Mesodermal cell (in vitro differentiated cells): Measurements from ENCODE around the gene RASGEF1B.
"Not testable (repeated sequence)": the region's sequence is repeated elsewhere in the genome, so short reads cannot be mapped to it uniquely, and the experiment has no call there.

ENCODE experiments used
- H3K27ac ChIP-seq: 2 replicates; pipeline ENCODE4 v1.7.0; 2013; ENCODE audit warnings: mild to moderate bottlenecking, low read depth, low read length, moderate library complexity; ENCODE audit not compliant: severe bottlenecking
- H3K36me3 ChIP-seq: 2 replicates; pipeline ENCODE4 v1.7.1; 2013; ENCODE audit warnings: mild to moderate bottlenecking, low read length, moderate library complexity; ENCODE audit not compliant: control insufficient read depth, insufficient read depth
- H3K4me1 ChIP-seq: one replicate; pipeline ENCODE4 v1.7.1; 2013; ENCODE audit warnings: mild to moderate bottlenecking, low read length; ENCODE audit not compliant: insufficient read depth, control insufficient read depth, poor library complexity, severe bottlenecking
- H3K4me3 ChIP-seq: 2 replicates; pipeline ENCODE4 v1.7.0; 2013; ENCODE audit warnings: low read length, control low read depth, mild to moderate bottlenecking; ENCODE audit not compliant: insufficient read depth, poor library complexity, severe bottlenecking; ENCODE audit errors: extremely low read depth
- H3K9me3 ChIP-seq: 2 replicates; pipeline ENCODE4 v1.7.1; 2013; ENCODE audit warnings: mild to moderate bottlenecking, low read length, moderate library complexity; ENCODE audit not compliant: control insufficient read depth
- WGBS, 2 experiments: methylation state at CpG; one replicate each; pipeline ENCODE4 v1.1.5; 2013; ENCODE audit warnings: missing lambda C conversion rate in 2 of 2; ENCODE audit not compliant: insufficient coverage in 2 of 2; 5-methylcytosine and 5-hydroxymethylcytosine counted together

RASGEF1B gene

DNA sequence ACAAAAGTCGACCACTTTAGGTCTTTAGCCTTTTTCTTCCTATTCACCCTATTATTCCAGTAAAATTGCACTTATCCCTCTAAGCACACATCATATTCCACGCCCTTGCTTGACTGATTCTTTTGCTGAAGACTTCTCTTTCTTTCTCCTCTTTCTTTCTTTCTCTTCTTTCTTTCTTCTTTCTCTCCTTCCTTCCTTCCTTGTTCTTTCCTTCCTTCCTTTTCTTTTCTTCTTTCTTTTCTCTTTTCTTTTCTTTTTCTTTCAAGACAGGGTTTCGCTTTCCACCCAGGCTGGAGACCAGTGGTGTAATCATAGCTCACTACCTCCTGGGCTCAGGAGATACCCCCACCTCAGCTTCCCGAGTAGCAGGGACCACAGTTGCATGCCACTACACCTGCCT, 61.9 kb downstream of the RASGEF1B start:
- Histone ChIP-seq H3K36me3 (no peaks in the 10 kb centered on the region), H3K4me1 (no peaks in the 10 kb centered on the region), H3K4me3 (no peak overlapping the region), H3K27ac (no peak overlapping the region), H3K9me3 (no peaks in the 10 kb centered on the region)
- 89 to 92% methylated on average over 3 of the region's 4 CpGs for WGBS, 2 experiments

DNA sequence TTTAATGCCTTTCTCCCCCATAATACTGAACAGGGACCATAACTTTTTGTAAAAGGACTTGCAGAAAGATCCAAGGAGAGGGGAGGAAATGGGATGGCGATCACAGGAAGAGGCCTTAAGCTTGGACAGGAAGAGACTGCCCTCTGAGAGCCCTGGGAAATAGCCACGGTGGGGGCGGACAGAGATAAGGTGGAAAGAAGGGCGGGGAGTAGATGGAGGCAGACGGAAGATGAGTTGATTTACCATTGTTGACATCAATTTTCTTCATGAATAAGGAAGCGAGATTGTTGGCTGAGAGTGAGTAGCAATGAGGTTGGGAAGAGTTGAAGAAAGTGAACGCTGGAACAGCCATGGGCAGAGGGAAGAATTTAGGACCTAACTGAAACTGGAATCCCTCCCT, 63.4 kb downstream of the RASGEF1B start:
- 87 to 92% methylated on average over 7 of the region's 7 CpGs for WGBS, 2 experiments
- H3K9me3 ChIP-seq: no peaks in the 10 kb centered on the region
- H3K4me1 ChIP-seq: no peaks in the 10 kb centered on the region
- no peaks in the 10 kb centered on the region for H3K36me3 ChIP-seq
- no peak overlapping the region for H3K4me3 ChIP-seq
- H3K27ac ChIP-seq: no peak overlapping the region

DNA sequence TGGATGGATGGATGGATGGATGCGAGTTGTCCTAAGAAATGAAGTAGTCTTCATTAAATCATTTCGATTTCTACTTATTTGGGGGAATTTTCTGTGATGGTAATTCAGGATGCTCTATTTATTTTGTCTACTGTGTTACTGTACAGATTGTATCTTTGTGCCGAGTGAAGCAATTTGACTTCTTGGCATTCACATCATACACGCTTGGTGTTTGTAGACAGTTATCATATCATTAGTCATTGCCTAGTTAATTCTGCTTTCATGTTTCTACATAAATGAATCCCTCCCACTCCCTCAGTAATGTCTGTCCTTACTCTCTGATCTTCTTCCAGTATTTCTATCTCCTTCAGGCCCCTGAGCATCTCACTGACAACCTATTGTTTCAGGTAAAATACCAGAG, 64.0 kb downstream of the RASGEF1B start:
- Histone ChIP-seq H3K4me3 (no peak overlapping the region), H3K36me3 (no peaks in the 10 kb centered on the region), H3K9me3 (no peaks in the 10 kb centered on the region), H3K4me1 (no peaks in the 10 kb centered on the region), H3K27ac (no peak overlapping the region)
- 89 to 100% methylated on average over 2 to 3 of the region's 4 CpGs for WGBS, 2 experiments

DNA sequence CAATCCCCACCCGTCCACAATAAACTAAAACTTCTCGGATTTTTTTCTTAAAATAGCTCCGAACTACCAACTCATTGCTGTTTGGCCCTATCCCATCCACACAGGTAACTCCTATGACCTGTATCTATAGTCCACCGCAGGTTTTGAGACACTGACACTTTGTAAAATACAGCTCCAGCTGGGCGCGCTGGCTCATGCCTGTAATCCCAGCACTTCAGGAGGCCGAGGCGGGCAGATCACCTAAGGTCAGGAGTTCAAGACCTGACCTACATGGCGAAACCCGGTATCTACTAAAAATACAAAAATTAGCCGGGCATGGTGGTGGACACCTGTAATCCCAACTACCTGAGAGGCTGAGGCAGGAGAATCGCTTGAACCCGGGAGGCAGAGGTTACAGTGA, 65.2 kb downstream of the RASGEF1B start:
- not testable (repeated sequence) for H3K4me3 ChIP-seq, H3K4me1 ChIP-seq, H3K36me3 ChIP-seq, H3K27ac ChIP-seq, H3K9me3 ChIP-seq
- WGBS, 2 experiments: 80 to 88% methylated on average over 8 to 11 of the region's 13 CpGs

DNA sequence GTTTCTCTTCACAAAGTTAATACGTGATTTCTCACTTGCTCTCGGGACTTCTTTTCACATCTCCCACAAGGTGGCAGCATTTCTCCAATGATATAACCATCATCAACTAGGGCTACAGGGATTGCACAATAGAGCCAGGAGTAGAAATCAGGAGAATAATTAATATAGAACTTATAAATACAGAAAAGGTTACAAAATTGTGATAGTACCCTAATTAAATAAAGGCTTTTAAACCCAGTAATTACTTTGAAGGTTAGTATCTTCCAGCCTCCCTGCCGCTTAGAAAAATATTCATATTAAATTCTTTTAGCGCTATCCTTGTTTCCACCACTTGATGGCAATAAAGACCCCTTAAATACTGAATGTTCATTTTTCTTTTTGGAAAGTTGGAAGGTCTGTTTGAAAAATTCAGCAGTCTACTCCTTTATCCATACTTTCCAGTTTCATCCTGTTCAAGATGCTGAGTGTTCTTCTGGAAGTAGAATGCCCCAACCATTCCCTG, 65.8 kb downstream of the RASGEF1B start:
- 0 to 5% methylated on average over 2 of the region's 4 CpGs for WGBS, 2 experiments
- Histone ChIP-seq H3K4me3 (no peak overlapping the region), H3K9me3 (no peaks in the 10 kb centered on the region)

DNA sequence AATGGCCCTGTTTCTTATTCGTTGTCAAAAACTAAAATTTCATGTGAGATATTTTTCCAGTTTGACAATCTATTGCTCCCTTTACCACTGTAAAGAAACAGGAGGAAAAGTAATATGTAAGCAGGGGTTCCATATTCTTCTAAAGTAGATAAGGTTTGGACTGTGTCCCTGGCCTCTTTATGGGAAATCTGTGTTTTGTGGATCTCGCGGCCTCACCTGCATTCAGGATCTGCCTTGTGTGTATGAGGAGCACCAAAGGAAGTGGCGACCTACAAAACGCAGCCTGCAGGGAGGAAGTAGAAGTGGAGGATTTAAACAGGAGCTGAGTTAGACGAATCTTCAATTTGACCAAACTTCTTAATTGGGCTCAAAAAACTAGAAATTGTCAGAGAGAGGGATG, 67.0 kb downstream of the RASGEF1B start:
- Histone ChIP-seq H3K36me3 (no peaks in the 10 kb centered on the region), H3K4me1 (no peaks in the 10 kb centered on the region), H3K9me3 (no peaks in the 10 kb centered on the region), H3K27ac (no peak overlapping the region), H3K4me3 (no peak overlapping the region)
- 98 to 100% methylated on average over 4 to 5 of the region's 6 CpGs for WGBS, 2 experiments

More for the DNA sequence above, 65.8 kb downstream of the RASGEF1B start:
- Histone ChIP-seq H3K27ac (no peak overlapping the region), H3K36me3 (no peaks in the 10 kb centered on the region), H3K4me1 (no peaks in the 10 kb centered on the region)

DNA sequence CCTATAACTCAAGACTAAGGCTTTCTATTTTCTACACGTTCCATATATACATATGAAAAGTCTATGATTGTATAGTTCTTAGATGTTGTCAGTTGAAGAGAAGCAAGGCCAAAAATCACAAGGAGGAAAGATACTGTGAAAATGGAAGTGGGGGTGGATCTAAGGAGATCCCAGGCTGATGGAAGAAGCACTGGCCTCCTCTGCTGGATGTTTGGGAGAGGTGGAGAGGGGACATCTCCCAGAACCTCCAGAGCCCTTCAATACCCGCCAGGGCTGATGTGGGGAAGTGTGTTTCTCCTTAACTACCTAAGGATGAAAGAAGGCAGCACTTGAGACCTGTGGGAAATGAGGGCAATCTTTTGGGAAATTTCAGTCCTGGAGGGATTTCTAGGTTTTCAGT, 67.4 kb downstream of the RASGEF1B start:
- WGBS, 2 experiments: no CpG with 5 or more reads among the region's 2 CpGs
- Histone ChIP-seq H3K36me3 (no peaks in the 10 kb centered on the region), H3K9me3 (no peaks in the 10 kb centered on the region), H3K4me1 (no peaks in the 10 kb centered on the region), H3K27ac (no peak overlapping the region), H3K4me3 (no peak overlapping the region)

DNA sequence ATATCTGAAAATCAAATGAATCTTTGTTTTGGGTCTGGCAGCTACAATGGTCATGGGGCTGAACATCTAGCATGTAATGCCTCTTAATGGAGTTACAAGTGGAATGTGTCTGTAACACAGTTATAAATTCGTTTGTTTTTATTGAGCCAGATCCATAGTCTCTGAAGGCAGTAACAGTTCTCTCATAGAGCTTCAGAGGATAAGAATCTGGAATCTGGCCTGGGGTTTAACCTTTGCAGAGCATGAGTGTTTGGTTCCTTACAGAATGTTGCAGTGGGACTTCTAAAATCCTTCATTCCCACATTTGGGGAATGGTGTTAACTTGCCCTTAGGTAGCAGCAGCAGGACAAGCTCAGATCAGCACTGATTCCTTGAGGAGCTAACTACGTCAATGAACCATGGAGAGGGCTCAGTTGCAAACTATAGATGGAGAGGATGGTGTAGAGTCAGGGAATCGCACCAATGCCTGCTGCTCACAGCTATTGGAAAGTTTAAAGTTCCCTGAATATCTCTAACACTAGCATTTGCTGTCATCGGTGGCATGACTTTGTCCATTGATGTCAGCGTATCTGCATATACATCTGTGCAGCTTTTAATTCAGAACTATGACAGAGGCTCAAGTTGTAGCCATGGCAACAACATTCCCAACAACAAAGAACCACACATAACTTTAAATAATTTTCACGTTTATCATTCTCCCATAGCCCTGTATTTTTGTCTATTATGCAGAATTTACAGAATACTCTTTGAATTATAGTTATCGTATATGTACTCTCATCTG, 72.2 kb downstream of the RASGEF1B start:
- Histone ChIP-seq H3K27ac (no peak overlapping the region), H3K36me3 (no peaks in the 10 kb centered on the region), H3K9me3 (no peaks in the 10 kb centered on the region), H3K4me3 (no peak overlapping the region), H3K4me1 (no peaks in the 10 kb centered on the region)
- 82 to 86% methylated on average over 5 to 7 of the region's 7 CpGs for WGBS, 2 experiments

DNA sequence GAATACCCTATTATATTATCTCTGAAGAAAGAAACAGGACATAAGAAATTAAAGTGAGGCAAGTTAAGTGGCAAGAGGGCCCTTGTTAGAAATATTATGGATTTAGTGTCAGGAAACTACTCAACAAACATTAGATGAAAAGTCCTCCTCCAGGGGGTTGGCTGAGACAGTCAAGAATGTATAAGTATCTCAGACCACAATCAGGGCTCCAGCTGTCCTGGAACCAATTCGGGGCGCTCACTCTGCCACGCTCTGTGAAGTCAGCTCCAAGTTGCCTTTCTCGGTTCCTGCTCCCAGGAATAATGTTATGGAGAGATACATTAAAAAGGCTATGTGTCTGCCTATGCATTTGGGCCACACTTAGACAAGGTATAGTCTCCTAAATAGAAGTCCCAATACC, 73.3 kb downstream of the RASGEF1B start:
- Histone ChIP-seq H3K27ac (no peak overlapping the region), H3K4me1 (no peaks in the 10 kb centered on the region), H3K9me3 (no peaks in the 10 kb centered on the region), H3K4me3 (no peak overlapping the region), H3K36me3 (no peaks in the 10 kb centered on the region)
- 87 to 100% methylated on average over 3 of the region's 4 CpGs for WGBS, 2 experiments

DNA sequence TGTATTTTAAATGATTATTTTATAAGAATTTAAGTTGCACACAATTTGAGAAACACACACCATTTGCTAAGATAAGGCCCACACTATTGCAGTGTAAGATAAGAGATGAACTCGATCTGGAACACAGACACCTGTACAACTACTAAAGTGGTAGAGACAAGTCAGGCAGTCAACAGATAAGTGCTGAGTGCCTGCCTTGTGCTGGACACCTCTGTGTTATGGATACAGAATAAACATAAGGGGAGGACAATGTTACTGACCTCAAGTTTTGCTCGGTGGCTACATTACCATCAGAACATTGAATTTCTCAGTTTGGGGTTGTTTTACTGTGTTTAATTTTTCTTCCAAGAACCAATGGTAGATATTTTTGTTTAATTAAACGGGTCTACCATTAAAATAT, 74.1 kb downstream of the RASGEF1B start:
- no peaks in the 10 kb centered on the region for H3K9me3 ChIP-seq

DNA sequence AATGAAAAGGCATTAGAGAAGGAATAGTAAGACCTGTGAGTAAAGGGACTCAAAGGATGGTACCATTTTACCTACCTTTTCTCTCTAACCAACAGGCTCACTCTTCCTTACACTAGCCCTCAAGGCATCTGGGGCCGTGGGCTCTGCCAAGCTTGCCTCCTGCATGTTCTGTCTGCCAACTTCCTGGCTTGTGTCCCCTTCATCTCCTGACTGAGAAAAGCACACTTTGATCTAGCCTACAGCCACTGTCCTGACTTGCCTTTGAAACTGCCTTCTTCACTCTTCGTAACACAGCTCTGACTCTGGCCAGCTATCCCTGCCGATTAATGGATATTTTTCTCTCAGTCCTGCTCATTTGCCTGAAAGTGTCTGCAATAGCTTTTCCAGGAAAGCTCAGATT, 76.5 kb downstream of the RASGEF1B start:
- no peaks in the 10 kb centered on the region for H3K36me3 ChIP-seq
- H3K9me3 ChIP-seq: no peaks in the 10 kb centered on the region
- no peak overlapping the region for H3K27ac ChIP-seq
- WGBS, 2 experiments: 87 to 96% methylated on average over 3 of the region's 3 CpGs
- no peak overlapping the region for H3K4me3 ChIP-seq
- H3K4me1 ChIP-seq: no peaks in the 10 kb centered on the region

More for the DNA sequence above, 74.1 kb downstream of the RASGEF1B start:
- H3K36me3 ChIP-seq: no peaks in the 10 kb centered on the region
- no peak overlapping the region for H3K4me3 ChIP-seq
- H3K27ac ChIP-seq: no peak overlapping the region
- H3K4me1 ChIP-seq: no peaks in the 10 kb centered on the region
- 100% methylated on average over 1 of the region's 3 CpGs; no CpG with 5 or more reads in 1 of the 2 experiments for WGBS, 2 experiments
